MM.1S (cell line): ENCODE data around the gene NPLOC4.

ENCODE experiments used
- DNase-seq: peaks from one replicate; pipeline ENCODE4 v3.0.0-alpha.2; 2015
- H2AFZ ChIP-seq: fragments of 300-600 bp; sonication (generic); 2 replicates; pipeline ENCODE4 v1.6.0; 2016; ENCODE audit warnings: antibody characterized with exemption, low read length
- H3F3A ChIP-seq: fragments of 300-600 bp; sonication (generic); 2 replicates; pipeline ENCODE4 v1.6.1; 2016; ENCODE audit warnings: mild to moderate bottlenecking, antibody characterized with exemption, low read length, moderate library complexity, mixed read lengths; ENCODE audit not compliant: insufficient read depth
- H3K27ac ChIP-seq: fragments of 300-600 bp; sonication (generic); 2 replicates; pipeline ENCODE4 v1.5.1; 2016; ENCODE audit warnings: mild to moderate bottlenecking, low read length
- H3K27me3 ChIP-seq: fragments of 300-600 bp; sonication (generic); replicated peaks from 2 replicates; pipeline ENCODE4 v1.6.0; 2016; ENCODE audit warnings: low read length; ENCODE audit not compliant: insufficient read depth
- H3K36me3 ChIP-seq: fragments of 300-600 bp; sonication (generic); replicated peaks from 2 replicates; pipeline ENCODE4 v1.6.1; 2016; ENCODE audit warnings: mild to moderate bottlenecking, low read length, mixed read lengths; ENCODE audit not compliant: insufficient read depth
- H3K4me1 ChIP-seq: fragments of 300-600 bp; sonication (generic); 2 replicates; pipeline ENCODE4 v1.6.1; 2016; ENCODE audit warnings: low read length, mixed read lengths
- H3K4me2 ChIP-seq: fragments of 300-600 bp; sonication (generic); 2 replicates; pipeline ENCODE4 v1.6.0; 2016; ENCODE audit warnings: low read depth, low read length
- H3K4me3 ChIP-seq: fragments of 300-600 bp; sonication (generic); 2 replicates; pipeline ENCODE4 v1.5.1; 2016; ENCODE audit warnings: low read length, mixed read lengths
- H3K79me2 ChIP-seq: fragments of 300-600 bp; sonication (generic); 2 replicates; pipeline ENCODE4 v1.6.1; 2016; ENCODE audit warnings: mixed run types, low read length, mixed read lengths
- H3K9ac ChIP-seq: fragments of 300-600 bp; sonication (generic); 2 replicates; pipeline ENCODE4 v1.6.1; 2016; ENCODE audit warnings: low read length, mixed read lengths
- H3K9me2 ChIP-seq: fragments of 300-600 bp; sonication (generic); replicated peaks from 2 replicates; pipeline ENCODE4 v1.6.1; 2016; ENCODE audit warnings: mild to moderate bottlenecking, low read length, mixed read lengths; ENCODE audit not compliant: insufficient read depth
- H3K9me3 ChIP-seq: fragments of 300-600 bp; sonication (generic); replicated peaks from 2 replicates; pipeline ENCODE4 v1.6.1; 2016; ENCODE audit warnings: mild to moderate bottlenecking, low read length, mixed read lengths; ENCODE audit not compliant: insufficient read depth
- H4K20me1 ChIP-seq: fragments of 300-600 bp; sonication (generic); 2 replicates; pipeline ENCODE4 v1.6.1; 2016; ENCODE audit warnings: mild to moderate bottlenecking, low read length, moderate library complexity, mixed read lengths; ENCODE audit not compliant: insufficient read depth
- CTCF ChIP-seq: fragments of 300-600 bp; sonication (generic); IDR thresholded peaks from 2 replicates; pipeline ENCODE4 v1.5.1; 2016; ENCODE audit warnings: antibody characterized with exemption, low read length, mixed read lengths
- EZH2 ChIP-seq: fragments of 300-600 bp; sonication (generic); optimal IDR thresholded peaks from 2 replicates; pipeline ENCODE3; 2017; ENCODE audit warnings: low read depth, mild to moderate bottlenecking, antibody characterized with exemption, low read length, mixed read lengths
- EZH2phosphoT487 ChIP-seq: fragments of 300-600 bp; sonication (generic); IDR thresholded peaks from 2 replicates; pipeline ENCODE4 v1.6.1; 2018; ENCODE audit warnings: antibody characterized with exemption, low read length

NPLOC4 gene

GRCh38 chr17:81655378-81656117, 18.6 kb upstream of the NPLOC4 start:
- Histone ChIP-seq H3K4me1 (0 out of 2 replicates have a peak, but pooled peaks cover 6% of the 10 kb centered on the region), H3K9ac (no peak overlapping the region), H3F3A (no peaks in the 10 kb centered on the region), H3K9me2 (no peaks in the 10 kb centered on the region), H3K9me3 (no peaks in the 10 kb centered on the region), H3K79me2 (no peaks in the 10 kb centered on the region), H3K36me3 (no peaks in the 10 kb centered on the region), H3K4me3 (no peak overlapping the region), H3K27ac (no peak overlapping the region), H4K20me1 (no peaks in the 10 kb centered on the region), H3K4me2 (no peak overlapping the region), H2AFZ (no peak overlapping the region), H3K27me3 (no peaks in the 10 kb centered on the region)
- no peak for DNase-seq
- no peak for TF ChIP-seq EZH2
- no peak for TF ChIP-seq CTCF
- no peak for TF ChIP-seq EZH2phosphoT487

- DNase-seq, result no peak
- TF ChIP-seq EZH2phosphoT487 (no peak), EZH2 (no peak)
- no peaks in the 10 kb centered on the region for H3K9me3 ChIP-seq
- H4K20me1 ChIP-seq, result no peaks in the 10 kb centered on the region
- H3K4me1 ChIP-seq, result 0 out of 2 replicates have a peak, but pooled peaks cover 6% of the 10 kb centered on the region
- no peaks in the 10 kb centered on the region for H3F3A ChIP-seq
- H3K36me3 ChIP-seq, result no peaks in the 10 kb centered on the region
- H3K4me3 ChIP-seq, result no peak overlapping the region
- no peak overlapping the region for H3K27ac ChIP-seq
- H3K4me2 ChIP-seq, result no peak overlapping the region
- H2AFZ ChIP-seq, result no peak overlapping the region
- no peaks in the 10 kb centered on the region for H3K27me3 ChIP-seq
- no peaks in the 10 kb centered on the region for H3K79me2 ChIP-seq
- no peaks in the 10 kb centered on the region for H3K9me2 ChIP-seq
- no peak overlapping the region for H3K9ac ChIP-seq
Observed at GRCh38 chr17:81652906-81653771, 16.2 kb upstream of the NPLOC4 start.

GRCh38 chr17:81651692-81652091, 14.8 kb upstream of the NPLOC4 start:
- Histone ChIP-seq H3K79me2 (no peaks in the 10 kb centered on the region), H3K4me2 (no peak overlapping the region), H3F3A (no peaks in the 10 kb centered on the region), H3K9me3 (no peaks in the 10 kb centered on the region), H3K9me2 (no peaks in the 10 kb centered on the region), H3K9ac (no peak overlapping the region), H2AFZ (no peak overlapping the region), H3K27me3 (peaks cover 9% of the 10 kb centered on the region; the same call in 1 of the 2 replicates), H4K20me1 (no peaks in the 10 kb centered on the region), H3K27ac (no peak overlapping the region), H3K4me1 (no peaks in the 10 kb centered on the region), H3K4me3 (no peak overlapping the region), H3K36me3 (no peaks in the 10 kb centered on the region)
- TF ChIP-seq CTCF (no peak), EZH2phosphoT487 (no peak), EZH2 (no peak)
- DNase-seq, result no peak
